MCF 10A (cell line): ENCODE data around the gene DVL1. TPM values are rescaled to one million over a fixed set of nuclear protein-coding genes. Genes with fewer than 3 reads are reported as not detected.

Source experiments
- BruUV-seq: library from RNA; stranded (reverse); fragments of 400-500 nt; replicated peaks from 2 replicates; lab custom pipeline; 2021; lab: Mats Ljungman, UMichigan
- CTCF ChIA-PET: fragments of 300-600 bp; sonication (Branson Sonifier 250); formaldehyde crosslinking; extraction: SDS; loops from one replicate; lab custom pipeline; 2021; ENCODE audit warnings: antibody characterized with exemption, inconsistent platforms; lab: Yijun Ruan, JAX
- POLR2A ChIA-PET: fragments of 300-600, 350-650 bp; sonication (Branson Sonifier 250); formaldehyde crosslinking; extraction: SDS; loops from one replicate; lab custom pipeline; 2020; ENCODE audit warnings: antibody characterized with exemption, inconsistent platforms; lab: Yijun Ruan, JAX
- DNase-seq: peaks from one replicate; pipeline ENCODE4 v3.0.0-alpha.2; 2018; ENCODE audit not compliant: unreplicated experiment
- H3K27ac Mint-ChIP-seq: one replicate; pipeline ENCODE4 v1.8.0; 2022; ENCODE audit warnings: mild to moderate bottlenecking, low read depth, mixed read lengths; ENCODE audit not compliant: unreplicated experiment
- H3K27me3 Mint-ChIP-seq: one replicate; pipeline ENCODE4 v1.8.0; 2022; ENCODE audit warnings: mixed read lengths; ENCODE audit not compliant: insufficient read depth, unreplicated experiment
- H3K36me3 Mint-ChIP-seq: one replicate; pipeline ENCODE4 v1.8.0; 2022; ENCODE audit warnings: mild to moderate bottlenecking, moderate library complexity, mixed read lengths; ENCODE audit not compliant: insufficient read depth, unreplicated experiment
- H3K4me1 Mint-ChIP-seq: one replicate; pipeline ENCODE4 v1.8.0; 2022; ENCODE audit warnings: mixed read lengths; ENCODE audit not compliant: insufficient read depth, unreplicated experiment
- H3K4me3 Mint-ChIP-seq: one replicate; pipeline ENCODE4 v1.8.0; 2022; ENCODE audit warnings: mild to moderate bottlenecking, moderate library complexity, mixed read lengths; ENCODE audit not compliant: unreplicated experiment
- H3K9me3 Mint-ChIP-seq: one replicate; pipeline ENCODE4 v1.8.0; 2022; ENCODE audit warnings: mixed read lengths; ENCODE audit not compliant: unreplicated experiment
- intact Hi-C: fragments of 100-400 bp; cut with micrococcal nuclease; formaldehyde crosslinking; loops from 2 replicates; pipeline ENCODE4 v1.14.1; 2022
- total RNA-seq: library from RNA; stranded (reverse); gene quantifications from 2 replicates; pipeline ENCODE4 v1.2.3, GENCODE V29; 2022
- TF ChIP-seq, protein P1 (sequence below): fragments of 200-600 bp; IDR thresholded peaks from one replicate; pipeline ENCODE4 v1.8.0; 2022; ENCODE audit warnings: antibody characterized with exemption, mild to moderate bottlenecking; ENCODE audit not compliant: unreplicated experiment

DVL1 gene
- total RNA-seq, 1 experiment from 2014 or later, result 113 TPM

- Mint-ChIP-seq H3K9me3 (no peaks in the 10 kb centered on the region), H3K27me3 (no peaks in the 10 kb centered on the region), H3K27ac (no peak overlapping the region), H3K4me1 (no peaks in the 10 kb centered on the region), H3K36me3 (peaks cover 5% of the 10 kb centered on the region), H3K4me3 (no peak overlapping the region)
- no peak for DNase-seq
- TF ChIP-seq, protein P1, sequence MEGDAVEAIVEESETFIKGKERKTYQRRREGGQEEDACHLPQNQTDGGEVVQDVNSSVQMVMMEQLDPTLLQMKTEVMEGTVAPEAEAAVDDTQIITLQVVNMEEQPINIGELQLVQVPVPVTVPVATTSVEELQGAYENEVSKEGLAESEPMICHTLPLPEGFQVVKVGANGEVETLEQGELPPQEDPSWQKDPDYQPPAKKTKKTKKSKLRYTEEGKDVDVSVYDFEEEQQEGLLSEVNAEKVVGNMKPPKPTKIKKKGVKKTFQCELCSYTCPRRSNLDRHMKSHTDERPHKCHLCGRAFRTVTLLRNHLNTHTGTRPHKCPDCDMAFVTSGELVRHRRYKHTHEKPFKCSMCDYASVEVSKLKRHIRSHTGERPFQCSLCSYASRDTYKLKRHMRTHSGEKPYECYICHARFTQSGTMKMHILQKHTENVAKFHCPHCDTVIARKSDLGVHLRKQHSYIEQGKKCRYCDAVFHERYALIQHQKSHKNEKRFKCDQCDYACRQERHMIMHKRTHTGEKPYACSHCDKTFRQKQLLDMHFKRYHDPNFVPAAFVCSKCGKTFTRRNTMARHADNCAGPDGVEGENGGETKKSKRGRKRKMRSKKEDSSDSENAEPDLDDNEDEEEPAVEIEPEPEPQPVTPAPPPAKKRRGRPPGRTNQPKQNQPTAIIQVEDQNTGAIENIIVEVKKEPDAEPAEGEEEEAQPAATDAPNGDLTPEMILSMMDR, result no peak
- intact Hi-C loops, result no loop called here
- ChIA-PET CTCF (interaction anchor here (1.5 kb wide), 1 partner anchor 17 kb away, joined by 9 read pairs; no protein-coding TSS in a partner anchor), POLR2A (no interaction called here)
- no TSS peak for BruUV-seq
These were observed 5.3 kb upstream of the DVL1 start for GRCh38 chr1:1354271-1355247.

- Mint-ChIP-seq H3K4me3 (no peak overlapping the region), H3K4me1 (no peaks in the 10 kb centered on the region), H3K27me3 (no peaks in the 10 kb centered on the region), H3K36me3 (peaks cover 5% of the 10 kb centered on the region), H3K27ac (no peak overlapping the region), H3K9me3 (no peaks in the 10 kb centered on the region)
- DNase-seq, result no peak
- TF ChIP-seq, protein P1, result no peak
- CTCF ChIA-PET, result interaction anchor here (1.5 kb wide), 1 partner anchor 18 kb away, joined by 9 read pairs; no protein-coding TSS in a partner anchor
- BruUV-seq, result no TSS peak
- POLR2A ChIA-PET, result interaction anchor here (1.3 to 2.0 kb wide), 2 partner anchors 18 to 21 kb away, joined by 4 to 7 read pairs; partner anchors contain the start of gene AURKAIP1
- intact Hi-C loops, result no loop called here
These were observed 4.4 kb upstream of the DVL1 start for GRCh38 chr1:1353389-1354151.

DNA sequence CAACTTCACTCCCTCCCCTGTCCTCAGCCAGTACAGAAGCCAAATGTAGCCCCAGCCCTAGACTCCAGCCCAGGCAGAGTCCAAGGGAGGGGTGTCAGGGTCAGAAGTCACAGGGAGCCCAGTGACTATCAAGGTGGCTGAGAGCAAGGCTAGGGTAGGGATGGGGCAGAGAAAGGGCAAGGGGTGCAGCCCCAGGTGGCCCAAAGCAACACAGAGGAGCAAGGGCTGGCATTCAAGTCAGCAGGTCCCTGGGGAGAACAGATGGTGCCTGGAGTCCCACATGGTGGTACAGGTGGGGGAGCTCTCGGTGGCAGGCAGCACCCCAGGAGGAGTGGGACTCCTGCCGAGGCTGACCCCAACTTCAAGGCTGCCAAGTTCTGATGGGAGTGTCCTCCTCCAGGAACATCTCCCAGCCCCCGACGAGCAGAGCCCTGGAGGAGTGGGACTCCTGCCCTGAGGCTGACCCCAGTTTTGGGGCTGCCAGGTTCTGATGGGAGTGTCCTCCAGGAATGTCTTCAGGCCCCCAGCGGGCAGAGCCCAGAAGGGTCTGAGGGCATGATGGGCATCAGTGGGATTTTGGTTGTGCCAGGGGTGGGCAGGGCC lies 3.7 kb upstream of the DVL1 start:
- no peaks in the 10 kb centered on the region for H3K4me1 Mint-ChIP-seq
- H3K27ac Mint-ChIP-seq, result peak overlapping the region; percentile 86
- intact Hi-C loops, result no loop called here
- DNase-seq, result no peak
- no peaks in the 10 kb centered on the region for H3K9me3 Mint-ChIP-seq
- TF ChIP-seq, protein P1, result no peak
- H3K4me3 Mint-ChIP-seq, result no peak overlapping the region
- CTCF ChIA-PET, result interaction anchor here (1.5 kb wide), 1 partner anchor 19 kb away, joined by 9 read pairs; no protein-coding TSS in a partner anchor
- POLR2A ChIA-PET, result interaction anchor here (1.1 to 2.0 kb wide), 3 partner anchors 17 to 22 kb away, joined by 4 to 7 read pairs (median 6); partner anchors contain the start of gene AURKAIP1
- no peaks in the 10 kb centered on the region for H3K27me3 Mint-ChIP-seq
- no TSS peak for BruUV-seq
- peaks cover 5% of the 10 kb centered on the region for H3K36me3 Mint-ChIP-seq
